ENCODE results near the gene ENOX1.
"Not testable (repeated sequence)": the region's sequence is repeated elsewhere in the genome, so short reads cannot be mapped to it uniquely, and the experiment has no call there.

The ENOX1 gene

GRCh38 chr13:43416842-43417241 lies 369.9 kb downstream of the ENOX1 start:
- DNase-seq: not testable (repeated sequence)

GRCh38 chr13:43416408-43416807 lies 370.4 kb downstream of the ENOX1 start:
- not testable (repeated sequence) for DNase-seq

DNA sequence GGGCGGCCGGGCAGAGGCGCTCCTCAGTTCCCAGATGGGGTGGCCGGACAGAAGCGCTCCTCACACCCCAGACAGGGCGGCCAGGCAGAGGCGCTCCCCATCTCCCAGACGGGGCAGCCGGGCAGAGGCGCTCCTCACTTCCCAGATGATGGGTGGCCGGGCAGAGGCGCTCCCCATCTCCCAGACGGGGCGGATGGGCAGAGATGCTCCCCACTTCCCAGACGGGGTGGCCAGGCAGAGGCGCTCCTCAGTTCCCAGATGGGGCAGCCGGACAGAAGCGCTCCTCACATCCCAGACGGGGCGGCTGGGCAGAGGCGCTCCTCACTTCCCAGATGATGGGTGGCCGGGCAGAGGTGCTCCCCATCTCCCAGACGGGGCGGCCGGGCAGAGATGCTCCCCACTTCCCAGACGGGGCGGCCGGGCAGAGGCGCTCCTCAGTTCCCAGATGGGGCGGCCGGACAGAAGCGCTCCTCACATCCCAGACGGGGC lies 370.8 kb downstream of the ENOX1 start:
- not testable (repeated sequence) for DNase-seq

DNA sequence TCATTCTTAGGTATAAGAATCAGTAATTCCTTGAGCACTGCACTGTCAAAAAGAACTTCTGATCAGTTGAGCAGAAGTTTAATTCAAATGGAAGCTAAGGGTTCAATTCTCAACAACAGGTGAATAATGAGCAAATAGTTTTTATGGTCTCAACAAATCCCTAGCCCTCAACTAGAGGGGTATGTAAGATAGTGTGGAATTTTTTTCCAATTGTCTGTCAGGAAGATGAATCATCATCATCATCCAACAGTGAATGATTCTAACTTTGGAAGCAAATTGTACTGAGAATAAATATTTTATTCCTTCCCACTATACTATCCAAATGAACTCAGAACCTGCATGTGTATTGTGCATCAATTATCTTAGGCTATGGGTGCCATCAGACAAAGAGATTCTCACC lies 372.7 kb downstream of the ENOX1 start:
- no peak for DNase-seq

DNA sequence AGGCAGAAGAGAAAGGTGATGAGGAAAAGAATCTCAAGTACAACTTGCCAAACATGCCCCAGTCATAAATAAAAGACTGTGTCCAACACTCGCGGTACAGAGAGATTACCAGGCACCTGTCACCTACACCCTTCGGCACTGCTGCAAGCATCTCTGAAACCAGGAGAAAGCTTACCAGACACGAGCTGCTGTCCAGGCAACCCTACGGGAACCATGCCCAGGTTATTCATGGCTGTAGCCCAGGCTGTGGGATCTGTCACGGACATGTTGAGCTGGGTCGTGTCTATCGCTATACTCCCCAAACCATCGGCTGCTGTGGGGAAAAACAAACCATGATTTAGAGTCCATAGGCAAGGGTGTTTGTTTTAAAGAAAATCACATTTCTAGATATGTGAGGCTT lies 375.0 kb downstream of the ENOX1 start:
- DNase-seq: no peak

- no peak for DNase-seq
Measured at GRCh38 chr13:43411211-43411610, 375.6 kb downstream of the ENOX1 start.

DNA sequence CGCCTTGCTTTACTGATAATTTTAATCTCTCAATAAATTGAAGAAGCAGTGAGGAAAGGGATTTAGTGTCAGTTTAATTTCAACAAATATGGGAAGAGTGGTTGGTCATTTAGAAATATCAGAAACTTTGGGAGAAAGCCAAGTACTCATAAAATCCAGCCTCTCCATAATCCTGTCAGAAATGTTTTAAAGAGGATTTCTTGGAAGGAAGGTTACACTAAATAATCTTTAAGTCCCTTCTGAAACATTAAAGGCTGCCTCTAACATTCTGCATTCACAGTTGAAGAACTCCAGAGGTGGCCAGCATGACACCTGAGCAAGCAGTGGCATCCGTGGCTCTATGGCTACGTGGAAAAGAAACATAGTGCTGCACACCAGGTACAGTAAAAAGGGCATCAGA lies 378.5 kb downstream of the ENOX1 start:
- DNase-seq: no peak

DNA sequence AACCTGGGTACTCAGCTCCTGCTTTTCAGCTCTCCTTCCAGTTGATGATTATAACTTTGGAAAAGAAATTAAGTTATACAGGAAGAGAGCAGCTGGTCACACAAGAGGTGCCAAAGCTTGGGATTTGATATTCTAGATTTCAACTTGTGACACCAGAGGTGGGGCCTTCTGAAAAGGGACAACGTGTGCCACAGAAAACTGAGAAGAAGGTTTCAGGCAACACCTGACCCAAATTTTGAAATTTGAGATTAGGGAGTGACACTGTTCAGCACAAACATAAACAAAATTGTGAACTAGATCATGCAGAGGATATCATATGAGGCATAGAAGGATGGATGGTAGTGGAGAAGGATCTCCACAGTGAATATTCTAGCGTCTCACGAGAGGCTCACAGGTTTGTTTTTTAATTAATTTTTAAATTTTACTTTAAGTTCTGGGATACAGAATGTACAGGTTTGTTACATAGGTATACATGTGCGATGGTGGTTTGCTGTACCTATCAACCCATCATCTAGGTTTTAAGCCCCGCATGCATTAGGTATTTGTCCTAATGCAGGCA lies 379.7 kb downstream of the ENOX1 start:
- DNase-seq: no peak

GRCh38 chr13:43405457-43405856 lies 381.3 kb downstream of the ENOX1 start:
- DNase-seq: no peak

DNA sequence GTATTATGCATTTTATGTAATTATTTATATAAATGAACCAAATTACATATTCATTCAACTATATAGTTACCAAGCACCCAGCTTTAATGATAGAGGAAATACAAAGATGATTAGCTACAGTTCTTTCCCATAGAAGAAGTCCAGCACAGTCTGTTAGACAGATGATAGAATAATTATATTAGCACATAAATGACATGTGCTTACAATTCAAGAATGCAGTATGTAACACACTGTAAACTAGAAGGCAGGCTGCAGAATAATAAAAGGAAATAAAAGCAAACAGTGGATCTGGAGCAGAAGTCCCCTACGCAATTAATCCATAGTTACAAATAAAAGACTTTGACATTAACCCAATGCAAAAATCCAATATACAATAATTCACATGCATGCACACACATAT lies 384.4 kb downstream of the ENOX1 start:
- no peak for DNase-seq

- no peak for DNase-seq
Measured at GRCh38 chr13:43401361-43401760, 385.4 kb downstream of the ENOX1 start.

DNA sequence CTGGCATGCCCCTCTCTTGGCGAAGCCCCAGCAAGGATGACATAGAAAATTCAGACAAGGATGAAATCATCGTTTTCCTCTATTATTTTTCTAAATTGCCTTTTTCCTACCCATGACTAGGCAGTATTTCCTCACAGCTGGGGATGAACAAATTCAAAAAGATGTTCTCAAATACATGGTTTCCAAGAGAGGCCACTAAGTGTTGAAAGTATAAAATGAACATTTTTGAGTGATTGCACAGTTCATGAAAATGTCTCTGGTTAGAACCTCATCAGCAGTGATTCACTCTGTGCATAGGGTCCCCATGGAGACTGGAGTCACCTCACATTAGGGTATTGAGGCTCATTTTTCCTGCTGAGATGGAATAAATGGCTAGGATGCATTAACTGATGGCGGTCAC lies 389.7 kb downstream of the ENOX1 start:
- no peak for DNase-seq

DNA sequence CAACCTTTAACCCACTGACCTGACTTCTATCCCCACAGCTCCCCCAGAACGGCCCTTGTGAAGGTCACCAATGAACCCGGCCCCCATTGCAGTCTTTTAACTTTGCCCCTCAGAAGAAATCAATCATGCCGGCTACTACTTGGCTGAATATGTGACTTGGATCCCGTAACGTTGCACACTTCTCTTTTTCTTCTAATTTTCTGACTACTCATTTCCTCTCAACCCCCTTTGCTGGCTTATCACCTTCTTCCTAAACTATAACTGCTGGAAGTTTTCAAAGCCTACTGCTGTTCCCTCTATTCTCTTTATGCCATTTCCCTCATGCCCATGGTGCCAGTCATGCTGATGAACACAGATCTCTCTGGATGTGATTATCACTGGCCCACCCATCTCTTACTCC lies 395.7 kb downstream of the ENOX1 start:
- DNase-seq: no peak

GRCh38 chr13:43390619-43391018 lies 396.2 kb downstream of the ENOX1 start:
- no peak for DNase-seq

DNA sequence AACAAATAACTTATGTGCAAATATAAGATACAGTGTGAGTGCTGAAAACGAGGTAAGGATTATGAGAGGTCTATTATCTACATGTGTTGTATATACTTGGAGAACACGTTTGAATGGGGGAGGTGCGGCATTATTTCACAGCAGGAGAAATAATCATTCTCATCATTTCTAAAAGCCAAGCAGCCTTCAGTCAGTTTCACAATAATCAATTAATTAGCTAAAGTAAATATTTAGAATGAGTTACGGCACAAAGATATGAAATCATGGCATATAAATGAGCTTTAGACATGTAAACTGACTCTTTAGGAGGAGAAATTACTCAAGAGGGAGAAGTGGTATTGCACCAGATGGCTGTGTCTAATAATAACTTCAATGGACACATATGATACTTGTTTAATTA lies 396.8 kb downstream of the ENOX1 start:
- no peak for DNase-seq

DNA sequence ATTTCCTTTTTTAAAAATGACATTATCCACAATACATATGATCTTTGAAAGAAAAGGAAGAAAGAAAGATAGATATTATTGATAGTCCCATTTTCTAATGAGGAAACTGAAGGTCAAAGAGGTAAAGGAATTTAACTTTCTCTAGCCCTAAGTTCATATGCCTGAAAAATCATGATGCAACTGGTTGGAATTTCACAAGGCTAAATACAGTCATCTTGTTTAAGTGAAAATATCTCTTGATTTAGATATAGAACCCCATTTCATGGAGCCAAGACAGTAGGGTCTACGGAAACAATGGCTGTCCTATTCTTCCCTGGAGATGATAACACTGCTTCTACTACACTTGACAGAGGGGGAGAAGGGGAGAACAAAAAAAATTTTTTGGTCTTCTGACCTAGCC lies 397.2 kb downstream of the ENOX1 start:
- no peak for DNase-seq

DNA sequence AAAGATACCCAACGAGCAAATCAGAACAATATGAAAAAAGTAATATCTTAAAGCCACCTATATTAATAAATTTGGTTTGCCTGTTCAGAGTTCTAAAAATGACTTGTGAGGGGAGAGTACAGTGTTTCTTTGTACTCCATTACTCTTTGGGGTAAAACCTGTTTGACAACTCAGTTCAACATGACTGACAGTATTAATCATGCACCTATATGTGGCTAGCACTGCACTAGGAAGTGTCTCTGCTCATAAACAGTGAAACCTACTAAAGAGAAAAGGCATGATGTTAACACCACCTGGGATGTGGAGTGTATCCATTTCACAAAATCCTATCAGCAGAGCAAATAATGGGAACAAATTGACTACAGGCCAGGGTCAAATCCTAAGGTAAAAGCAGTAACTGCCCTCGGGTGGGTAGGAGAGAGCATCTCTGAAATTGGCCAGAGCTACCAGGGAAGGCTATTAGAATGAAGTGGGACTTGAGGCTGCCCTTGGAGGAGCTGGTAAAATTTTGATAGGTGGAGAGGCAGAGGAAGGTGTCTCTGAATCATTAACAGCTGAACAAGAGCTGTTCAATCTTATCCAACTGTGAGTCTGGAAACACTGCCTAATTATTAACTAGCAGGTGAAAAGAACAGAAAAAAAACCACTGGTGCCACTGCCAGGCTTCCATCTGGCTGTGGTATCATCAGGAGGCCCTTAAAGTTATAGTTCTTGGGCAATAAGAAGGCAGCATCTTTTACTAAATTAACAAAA lies 398.3 kb downstream of the ENOX1 start:
- DNase-seq: no peak

DNA sequence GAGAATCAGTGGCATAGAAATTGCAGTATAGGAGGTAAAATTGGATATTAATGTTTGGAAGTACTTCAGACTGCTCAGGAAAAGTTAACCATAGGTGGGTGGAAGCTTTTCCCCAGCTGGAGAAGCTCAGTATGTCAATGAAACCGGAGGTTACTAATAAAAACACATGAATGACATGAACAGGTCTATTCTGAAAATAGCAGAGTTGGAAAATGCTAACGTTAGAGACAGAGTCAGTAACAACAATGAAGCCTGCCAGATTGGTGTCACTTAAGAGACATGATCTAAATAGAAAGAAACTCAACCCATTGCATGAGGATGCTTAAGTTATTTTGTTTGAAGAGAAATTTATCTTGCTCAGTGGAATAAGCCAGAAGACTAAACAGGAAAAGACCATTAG lies 398.9 kb downstream of the ENOX1 start:
- no peak for DNase-seq

GRCh38 chr13:43383498-43384165 lies 403.1 kb downstream of the ENOX1 start:
- no peak for DNase-seq

DNA sequence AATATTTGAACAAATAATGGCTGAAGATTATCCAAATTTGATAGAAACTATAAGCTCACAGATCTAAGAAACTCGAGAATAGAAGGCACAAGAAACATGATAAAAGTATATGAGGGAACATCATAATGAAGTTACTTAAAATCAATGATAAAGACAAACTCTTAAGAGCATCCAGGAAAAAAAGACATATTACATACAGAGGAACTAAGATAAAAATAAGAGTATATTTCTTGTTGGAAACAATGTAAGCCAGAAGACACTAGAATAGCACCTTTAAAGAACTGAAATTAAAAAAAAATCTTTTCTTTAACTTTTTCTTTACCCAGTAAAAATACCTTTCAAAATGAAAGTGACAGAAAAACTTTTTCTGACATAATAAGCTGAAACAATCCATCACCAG lies 407.0 kb downstream of the ENOX1 start:
- no peak for DNase-seq

GRCh38 chr13:43377973-43378372 lies 408.8 kb downstream of the ENOX1 start:
- no peak for DNase-seq

GRCh38 chr13:43377149-43377548 lies 409.6 kb downstream of the ENOX1 start:
- DNase-seq: no peak

- DNase-seq: no peak
Measured at GRCh38 chr13:43376596-43376995, 410.2 kb downstream of the ENOX1 start.

GRCh38 chr13:43375797-43376465 lies 410.8 kb downstream of the ENOX1 start:
- DNase-seq: no peak
